IMR-90 (cell line): ENCODE measurements around the gene EXT2. TPM values are rescaled to one million over a fixed set of nuclear protein-coding genes. Genes with fewer than 3 reads are reported as not detected.

Experiments
- ATAC-seq: fragments of 200-7000 bp; cut with Tn5 transposase; 2 replicates; pipeline ENCODE4 v1.9.1; 2020; ENCODE audit warnings: low read depth, mild to moderate bottlenecking, moderate library complexity
- BruUV-seq: library from RNA; stranded (reverse); fragments of 400-500 nt; replicated peaks from 2 replicates; lab custom pipeline; 2021; lab: Mats Ljungman, UMichigan
- CTCF ChIA-PET: fragments of 300-600 bp; formaldehyde crosslinking; extraction: SDS; loops from one replicate; lab custom pipeline; 2021; ENCODE audit warnings: antibody characterized with exemption; lab: Yijun Ruan, JAX
- POLR2A ChIA-PET: fragments of 300-600 bp; sonication (Branson Sonifier 250); formaldehyde crosslinking; loops from one replicate; lab custom pipeline; 2022; ENCODE audit warnings: antibody characterized with exemption; ENCODE audit not compliant: unreplicated experiment; lab: Charles Lee
- DNase-seq: peaks from one replicate; pipeline ENCODE4 v3.0.0; 2013
- H2AFZ ChIP-seq: replicated peaks from 2 replicates; pipeline ENCODE3; 2013; ENCODE audit warnings: low read length, mild to moderate bottlenecking; ENCODE audit not compliant: poor library complexity
- H2AK5ac ChIP-seq: 2 replicates; pipeline ENCODE4 v1.6.1; 2013; ENCODE audit warnings: low read depth, low read length, inconsistent platforms
- H2AK9ac ChIP-seq: replicated peaks from 2 replicates; pipeline ENCODE3; 2013; ENCODE audit warnings: mild to moderate bottlenecking, low read depth, low read length, moderate library complexity; ENCODE audit not compliant: poor library complexity
- H2BK120ac ChIP-seq: 2 replicates; pipeline ENCODE4 v1.6.1; 2013; ENCODE audit warnings: low read depth, low read length, inconsistent platforms
- H2BK15ac ChIP-seq: 3 replicates; pipeline ENCODE4 v1.6.1; 2013; ENCODE audit warnings: low read depth, low read length, inconsistent platforms
- H2BK20ac ChIP-seq: 2 replicates; pipeline ENCODE4 v1.6.1; 2013; ENCODE audit warnings: low read depth, mild to moderate bottlenecking, inconsistent platforms, low read length, moderate library complexity
- H2BK5ac ChIP-seq: 2 replicates; pipeline ENCODE4 v1.6.1; 2013; ENCODE audit warnings: mild to moderate bottlenecking, low read depth, low read length, inconsistent platforms; ENCODE audit not compliant: poor library complexity, severe bottlenecking
- H3K14ac ChIP-seq: replicated peaks from 2 replicates; pipeline ENCODE4 v1.6.1; 2013; ENCODE audit warnings: low read depth, low read length, inconsistent platforms
- H3K18ac ChIP-seq: 2 replicates; pipeline ENCODE4 v1.6.1; 2013; ENCODE audit warnings: low read depth, low read length, control low read depth
- H3K23ac ChIP-seq: 2 replicates; pipeline ENCODE4 v1.6.1; 2013; ENCODE audit warnings: low read depth, low read length, inconsistent platforms
- H3K27ac ChIP-seq: 2 replicates; pipeline ENCODE4 v1.5.1; 2013; ENCODE audit warnings: mild to moderate bottlenecking, control low read depth, low read length; ENCODE audit not compliant: insufficient read depth
- H3K27me3 ChIP-seq: 2 replicates; pipeline ENCODE4 v1.6.1; 2013; ENCODE audit warnings: low read length; ENCODE audit not compliant: control insufficient read depth, insufficient read depth
- H3K36me3 ChIP-seq: 2 replicates; pipeline ENCODE4 v1.6.1; 2013; ENCODE audit warnings: low read length, mixed read lengths; ENCODE audit not compliant: control insufficient read depth, insufficient read depth
- H3K4ac ChIP-seq: 2 replicates; pipeline ENCODE4 v1.6.1; 2013; ENCODE audit warnings: low read depth, low read length, inconsistent platforms
- H3K4me1 ChIP-seq: 2 replicates; pipeline ENCODE4 v1.6.1; 2013; ENCODE audit warnings: low read length, mixed read lengths; ENCODE audit not compliant: control insufficient read depth, insufficient read depth
- H3K4me2 ChIP-seq: 2 replicates; pipeline ENCODE4 v1.6.1; 2013; ENCODE audit warnings: low read depth, mild to moderate bottlenecking, control low read depth, low read length, moderate library complexity
- H3K4me3 ChIP-seq: 2 replicates; pipeline ENCODE4 v1.5.1; 2013; ENCODE audit warnings: low read depth, mild to moderate bottlenecking, control low read depth, low read length, moderate library complexity; ENCODE audit not compliant: insufficient read depth
- H3K56ac ChIP-seq: 2 replicates; pipeline ENCODE4 v1.6.1; 2013; ENCODE audit warnings: low read length, inconsistent platforms; ENCODE audit not compliant: insufficient read depth; ENCODE audit errors: extremely low read depth
- H3K79me1 ChIP-seq, 2 experiments: 2 replicates each; pipeline ENCODE4 v1.6.1; 2013; ENCODE audit warnings: low read length in 2 of 2, inconsistent platforms in 1 of 2, low read depth in 1 of 2
- H3K9ac ChIP-seq: 2 replicates; pipeline ENCODE4 v1.6.1; 2013; ENCODE audit warnings: low read depth, low read length, control low read depth
- H3K9me1 ChIP-seq: 2 replicates; pipeline ENCODE4 v1.6.1; 2013; ENCODE audit warnings: low read length, inconsistent platforms; ENCODE audit not compliant: insufficient read depth
- H3K9me3 ChIP-seq: 2 replicates; pipeline ENCODE4 v1.6.1; 2013; ENCODE audit warnings: low read length; ENCODE audit not compliant: control insufficient read depth, insufficient read depth
- H4K20me1 ChIP-seq: 2 replicates; pipeline ENCODE4 v1.6.1; 2013; ENCODE audit warnings: low read length, inconsistent platforms; ENCODE audit not compliant: insufficient read depth
- H4K5ac ChIP-seq: 2 replicates; pipeline ENCODE4 v1.6.1; 2013; ENCODE audit warnings: mild to moderate bottlenecking, low read depth, low read length, control low read depth
- H4K8ac ChIP-seq, 2 experiments: 2 replicates each; pipeline ENCODE4 v1.6.1; 2013; ENCODE audit warnings: low read depth in 2 of 2, low read length in 2 of 2, control low read depth in 1 of 2, inconsistent platforms in 1 of 2
- H4K91ac ChIP-seq: 2 replicates; pipeline ENCODE4 v1.6.1; 2013; ENCODE audit warnings: low read depth, low read length, inconsistent platforms; ENCODE audit not compliant: insufficient read depth
- BHLHE40 ChIP-seq: fragments of 150-350 bp; IDR thresholded peaks from 2 replicates; pipeline ENCODE4 v1.6.1; 2016; ENCODE audit warnings: mild to moderate bottlenecking, low read depth, low read length
- CEBPB ChIP-seq: IDR thresholded peaks from 2 replicates; pipeline ENCODE4 v1.6.1; 2012; ENCODE audit warnings: low read depth, low read length, improper control_type of control experiment
- FOS ChIP-seq: fragments of 150-350 bp; IDR thresholded peaks from 2 replicates; pipeline ENCODE4 v1.6.1; 2016; ENCODE audit warnings: low read depth, low read length
- MAFK ChIP-seq: IDR thresholded peaks from 2 replicates; pipeline ENCODE4 v1.6.1; 2012; ENCODE audit warnings: low read depth, low read length, improper control_type of control experiment
- MAZ ChIP-seq: IDR thresholded peaks from 2 replicates; pipeline ENCODE4 v1.6.1; 2012; ENCODE audit warnings: low read depth, mild to moderate bottlenecking, low read length, improper control_type of control experiment, moderate library complexity, borderline replicate concordance
- POLR2A ChIP-seq: IDR thresholded peaks from 2 replicates; pipeline ENCODE4 v1.6.1; 2012; ENCODE audit warnings: mild to moderate bottlenecking, low read depth, low read length
- RCOR1 ChIP-seq: IDR thresholded peaks from 2 replicates; pipeline ENCODE4 v1.6.1; 2012; ENCODE audit warnings: mild to moderate bottlenecking, low read length, improper control_type of control experiment; ENCODE audit not compliant: insufficient replicate concordance
- SMC3 ChIP-seq: fragments of 150-350 bp; IDR thresholded peaks from 2 replicates; pipeline ENCODE4 v1.6.1; 2016; ENCODE audit warnings: low read depth, mild to moderate bottlenecking, antibody characterized with exemption, low read length, moderate library complexity
- WGBS, 2 experiments: methylation state at CpG; one replicate each; pipeline versions ENCODE4 v1.1.5 to v1.1.7; 2013; ENCODE audit warnings: missing lambda C conversion rate in 2 of 2; ENCODE audit not compliant: insufficient read length in 1 of 2; ENCODE audit errors: extremely low coverage in 2 of 2; 5-methylcytosine and 5-hydroxymethylcytosine counted together
- dilution Hi-C: fragments of 300-500 bp; cut with HindIII; formaldehyde crosslinking; loops from one replicate; pipeline ENCODE4 v1.14.3; 2018; ENCODE audit warnings: low sequenced_read_pairs; ENCODE audit not compliant: unreplicated experiment
- in situ Hi-C: fragments of 300-500 bp; cut with MboI; formaldehyde crosslinking; loops from 3 replicates; pipeline ENCODE4 v1.14.3; 2019; ENCODE audit warnings: low sequenced_read_pairs, inconsistent platforms, mixed read lengths
- intact Hi-C: fragments of 100-400 bp; cut with micrococcal nuclease; formaldehyde crosslinking; loops from 2 replicates; pipeline ENCODE4 v1.10.0; 2022
- polyA plus RNA-seq, 3 experiments: library from polyadenylated mRNA; depleted of rRNA; stranded (reverse); fragments of >200 nt; gene quantifications; 2 replicates each; pipeline ENCODE4 v1.2.3, GENCODE V29; 2012; ENCODE audit warnings: low replicate concordance in 1 of 3
- total RNA-seq: library from RNA; depleted of rRNA; stranded (reverse); fragments of >200 nt; gene quantifications from 2 replicates; pipeline ENCODE4 v1.2.3, GENCODE V29; 2012
- TF ChIP-seq, protein P1 (sequence below): fragments of 150-350 bp; IDR thresholded peaks from 2 replicates; pipeline ENCODE4 v1.6.1; 2016; ENCODE audit warnings: low read depth, mild to moderate bottlenecking, low read length, moderate library complexity, borderline replicate concordance

EXT2 gene
- total and polyA plus RNA-seq, 2 of the 4 experiments (the other 2 are of a cell fraction) = 75.0 to 85.3 TPM

DNA sequence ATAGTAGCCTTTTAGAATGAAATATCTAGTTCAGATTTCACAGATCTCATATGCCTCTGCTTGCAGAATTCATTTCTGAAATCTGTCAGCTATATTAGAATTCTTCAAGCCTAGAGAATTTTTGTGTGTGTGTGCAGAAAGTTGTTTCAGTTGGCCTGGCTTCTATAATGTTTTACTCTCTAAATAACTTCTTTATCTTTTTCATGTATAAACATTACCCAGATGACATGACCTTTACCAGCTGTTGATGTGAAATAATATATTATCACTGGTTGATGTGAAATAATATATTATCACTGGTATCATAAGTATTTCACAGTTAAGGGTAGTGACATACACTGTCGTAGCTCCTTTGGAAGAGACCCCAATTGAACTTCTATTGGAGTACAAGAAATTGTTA, 141.7 kb downstream of the EXT2 start:
- Histone ChIP-seq H2BK15ac (no peak overlapping the region), H3K36me3 (peaks cover 5% of the 10 kb centered on the region)
- CTCF ChIA-PET = interaction anchor here (0.7 kb wide), 1 partner anchor 843 kb away, joined by 3 read pairs; no protein-coding TSS in a partner anchor

More for the DNA sequence above, 141.7 kb downstream of the EXT2 start:
- H4K91ac ChIP-seq = no peak overlapping the region
- H2AFZ ChIP-seq = no peak overlapping the region
- no peak overlapping the region for H4K5ac ChIP-seq
- H3K27ac ChIP-seq = no peak overlapping the region
- H2BK5ac ChIP-seq = no peak overlapping the region
- H3K14ac ChIP-seq = no peak overlapping the region
- H3K79me1 ChIP-seq = no peaks in the 10 kb centered on the region
- no peaks in the 10 kb centered on the region for H4K20me1 ChIP-seq
- H2AK9ac ChIP-seq = no peak overlapping the region
- no peak overlapping the region for H2BK120ac ChIP-seq
- H2AK5ac ChIP-seq = no peak overlapping the region
- no peaks in the 10 kb centered on the region for H3K9me3 ChIP-seq
- TF ChIP-seq FOS = no peak
- TF ChIP-seq MAZ = no peak
- TF ChIP-seq BHLHE40 = no peak
- no peak for TF ChIP-seq POLR2A
- no peak for TF ChIP-seq MAFK
- no peak for TF ChIP-seq RCOR1
- no peak for TF ChIP-seq CEBPB
- no peak for TF ChIP-seq SMC3
- TF ChIP-seq, protein P1, sequence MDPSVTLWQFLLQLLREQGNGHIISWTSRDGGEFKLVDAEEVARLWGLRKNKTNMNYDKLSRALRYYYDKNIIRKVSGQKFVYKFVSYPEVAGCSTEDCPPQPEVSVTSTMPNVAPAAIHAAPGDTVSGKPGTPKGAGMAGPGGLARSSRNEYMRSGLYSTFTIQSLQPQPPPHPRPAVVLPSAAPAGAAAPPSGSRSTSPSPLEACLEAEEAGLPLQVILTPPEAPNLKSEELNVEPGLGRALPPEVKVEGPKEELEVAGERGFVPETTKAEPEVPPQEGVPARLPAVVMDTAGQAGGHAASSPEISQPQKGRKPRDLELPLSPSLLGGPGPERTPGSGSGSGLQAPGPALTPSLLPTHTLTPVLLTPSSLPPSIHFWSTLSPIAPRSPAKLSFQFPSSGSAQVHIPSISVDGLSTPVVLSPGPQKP = no peak
- no peak overlapping the region for H3K4me2 ChIP-seq
- no peak overlapping the region for H3K18ac ChIP-seq
- dilution Hi-C loops = no loop called here
- no TSS peak for BruUV-seq
- no peak; the same call in 1 of the 2 replicates for ATAC-seq
- POLR2A ChIA-PET = interaction anchor here (0.9 kb wide), 1 partner anchor 12 kb away, joined by 6 read pairs; no protein-coding TSS in a partner anchor
- H2BK20ac ChIP-seq = no peak overlapping the region
- H3K4me3 ChIP-seq = no peak overlapping the region
- in situ Hi-C loops = no loop called here
- H3K9me1 ChIP-seq = no peaks in the 10 kb centered on the region
- no CpG with 5 or more reads among the region's 1 CpG for WGBS, 2 experiments
- peaks cover 5% of the 10 kb centered on the region for H3K4me1 ChIP-seq
- H3K4ac ChIP-seq = no peak overlapping the region
- H3K23ac ChIP-seq = no peak overlapping the region
- intact Hi-C loops = no loop called here
- no peak overlapping the region for H3K56ac ChIP-seq
- no peak overlapping the region for H4K8ac ChIP-seq
- H3K9ac ChIP-seq = no peak overlapping the region
- DNase-seq = no peak
- no peaks in the 10 kb centered on the region for H3K27me3 ChIP-seq
